ENCODE measurements around the gene QDPR.
A peak's percentile ranks its signal among the peaks of the same experiment; 100 is the strongest.

Gene QDPR

DNA sequence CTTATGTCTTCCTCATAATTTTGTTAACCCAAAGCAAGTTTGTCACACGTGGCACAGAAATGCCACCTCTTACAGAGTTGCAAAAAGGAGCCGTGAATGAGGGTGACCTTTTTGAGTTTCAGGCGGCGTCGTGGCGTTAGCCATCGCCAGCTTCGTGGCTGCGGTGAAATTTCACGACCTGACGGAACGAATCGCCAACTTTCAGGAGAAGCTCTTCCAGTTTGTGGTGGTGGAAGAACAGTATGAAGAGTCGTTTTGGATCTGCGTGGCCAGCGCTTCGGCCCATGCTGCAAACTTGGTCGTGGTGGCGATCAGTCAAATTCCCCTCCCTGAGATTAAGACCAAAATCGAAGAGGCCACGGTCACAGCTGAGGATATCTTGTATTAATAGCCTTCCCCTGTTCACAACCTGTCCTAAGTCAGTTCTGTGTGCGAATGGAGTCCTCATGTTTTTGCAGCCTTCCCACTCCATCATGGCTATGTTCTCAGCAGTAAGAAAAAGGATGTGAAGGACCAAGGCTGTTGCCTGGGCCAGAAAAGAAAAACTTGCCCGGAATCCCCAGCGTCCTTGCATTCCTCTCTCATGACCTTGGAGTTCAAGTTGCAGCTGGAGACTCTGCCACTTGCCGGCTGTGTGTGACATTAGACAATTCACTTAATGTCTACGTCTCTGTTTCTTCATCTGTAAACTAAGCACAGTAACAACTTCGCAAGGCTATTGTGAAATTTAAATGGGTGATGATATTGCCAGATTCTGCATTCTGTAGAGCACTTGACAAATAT is 15.0 kb upstream of the QDPR start:
- DNase-seq = no peak

GRCh38 chr4:17523662-17524061 is 11.8 kb upstream of the QDPR start:
- DNase-seq = no peak

GRCh38 chr4:17521595-17521994 is 9.7 kb upstream of the QDPR start:
- DNase-seq = no peak

DNA sequence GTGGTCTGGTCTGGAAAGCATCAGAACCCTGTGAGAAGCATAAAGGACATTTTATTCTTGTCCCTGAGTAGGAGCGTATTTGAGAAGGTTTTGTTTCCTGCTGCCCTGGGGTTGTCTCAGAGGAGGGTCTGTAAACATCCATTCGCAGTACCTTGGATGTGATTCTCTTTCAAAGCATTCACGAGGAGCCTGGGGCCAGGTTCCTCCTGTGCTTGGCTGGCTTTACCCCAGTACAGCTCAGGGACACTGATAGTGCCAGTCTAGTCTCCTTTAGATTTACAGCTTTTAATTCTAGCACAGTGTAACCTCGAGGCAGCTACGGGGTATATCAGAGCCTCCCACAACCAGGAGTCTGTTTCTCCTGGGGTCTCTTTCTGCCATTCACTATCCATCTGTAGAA is 5.8 kb upstream of the QDPR start:
- no peak for DNase-seq

GRCh38 chr4:17516980-17517379 is 5.1 kb upstream of the QDPR start:
- DNase-seq = no peak

DNA sequence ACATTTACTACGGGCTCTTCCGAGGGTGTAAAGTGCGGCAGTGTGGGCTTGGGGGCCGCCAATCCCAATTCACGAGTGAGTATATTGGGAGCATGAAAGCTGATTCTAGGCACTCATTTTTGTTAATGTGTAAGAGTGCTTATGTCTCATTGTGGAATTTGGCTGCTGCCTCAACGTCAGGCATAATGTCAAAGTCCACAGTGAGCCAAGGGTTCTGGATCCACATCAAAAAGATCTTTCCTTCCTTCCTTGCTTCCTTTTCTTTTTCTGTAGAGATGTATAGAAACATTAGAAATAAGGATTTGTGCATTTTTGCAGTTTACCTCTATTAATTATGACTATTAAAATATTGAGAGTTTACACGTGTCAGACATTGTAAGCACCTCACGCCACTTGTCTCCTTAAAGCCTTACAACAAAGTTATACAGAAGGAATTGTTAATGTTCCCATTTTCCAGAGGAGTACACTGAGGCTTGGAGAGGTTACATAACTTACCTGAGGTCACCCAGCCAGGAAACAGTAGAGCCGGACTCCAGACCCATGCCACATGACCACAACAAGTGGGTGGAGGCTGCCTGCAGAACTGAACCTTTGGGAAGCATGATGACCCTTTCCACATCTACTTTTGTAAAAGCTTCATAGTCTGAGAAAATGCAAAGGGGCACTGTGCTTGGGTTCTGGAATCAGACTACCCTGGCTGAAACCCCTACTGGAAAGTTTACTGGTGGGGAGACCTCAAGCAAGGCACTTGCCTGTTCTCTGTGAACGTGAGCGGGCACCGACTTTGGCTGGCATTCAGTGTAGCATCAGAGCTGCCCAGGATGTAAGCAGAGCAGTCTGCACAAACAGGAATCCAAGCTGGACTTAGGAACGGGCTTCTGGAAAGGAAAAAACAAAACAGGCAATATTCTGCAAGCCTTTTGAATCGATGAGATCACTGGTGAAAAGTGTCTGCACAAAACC is 3.8 kb upstream of the QDPR start:
- no peak for DNase-seq

GRCh38 chr4:17514865-17515264 is 3.0 kb upstream of the QDPR start, which contains the start of gene CLRN2:
TSS of gene CLRN2 (plus strand) at chr4:17515165. CDS start at chr4:17515267, 102 bp downstream.
- DNase-seq = no peak

DNA sequence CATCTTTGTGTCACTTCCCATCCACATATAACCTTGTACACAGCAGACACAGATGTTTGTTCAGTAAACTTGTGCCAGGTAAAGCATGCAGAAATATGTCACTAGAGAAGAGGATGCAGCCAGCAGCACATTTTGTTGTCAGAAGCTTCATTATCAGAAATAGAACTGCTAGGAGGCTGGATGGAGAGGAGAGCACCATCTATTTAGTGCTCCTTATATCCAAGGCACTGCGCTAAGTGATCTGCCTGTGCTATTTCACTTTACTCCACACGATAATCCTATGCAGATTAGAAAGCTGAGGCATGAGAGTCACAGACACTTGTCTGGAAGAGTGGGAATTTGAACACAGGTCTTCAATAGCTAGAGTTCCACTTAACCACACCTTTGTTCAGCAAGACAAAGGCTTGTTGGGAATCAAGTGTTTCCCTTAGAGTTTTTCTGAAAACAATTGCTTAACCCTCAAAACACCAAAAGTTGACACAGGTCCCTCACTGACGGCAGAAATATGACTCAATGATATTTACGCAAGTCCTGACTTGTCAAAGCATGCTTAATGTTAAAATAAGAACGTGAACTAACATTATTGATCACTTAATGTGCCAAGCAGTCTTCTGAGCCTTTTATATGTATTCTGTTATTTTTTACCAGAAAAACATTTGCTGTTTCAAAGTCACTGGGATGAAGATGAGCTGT is 1.2 kb upstream of the QDPR start:
- no peak for DNase-seq

- DNase-seq = peak; percentile 67
Observed at GRCh38 chr4:17511509-17511949, 361 bp downstream of the QDPR start.

DNA sequence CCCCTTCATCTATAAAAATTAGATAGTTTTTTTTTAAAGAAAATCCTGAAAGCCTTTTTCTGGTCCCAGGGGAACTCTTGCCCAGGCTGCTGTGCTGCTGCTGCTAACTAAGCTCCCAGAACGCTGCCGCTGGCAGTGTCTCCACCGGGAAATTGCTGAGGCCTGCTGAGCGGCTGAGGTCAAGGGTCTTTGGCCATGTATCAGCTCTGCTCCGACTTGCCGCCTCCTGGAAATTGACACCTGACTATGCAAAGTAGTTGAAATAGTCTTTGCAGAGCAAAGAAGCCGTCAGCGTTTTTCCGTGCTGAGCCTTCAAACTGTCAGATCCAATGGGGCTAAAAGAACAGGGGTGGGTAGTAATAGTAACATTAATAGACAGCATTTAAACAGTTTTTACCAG is 839 bp downstream of the QDPR start:
- no peak for DNase-seq

- DNase-seq = no peak
Observed at GRCh38 chr4:17510582-17510981, 1.3 kb downstream of the QDPR start.

- DNase-seq = no peak
Observed at GRCh38 chr4:17504081-17504480, 7.8 kb downstream of the QDPR start.

- DNase-seq = no peak
Observed at GRCh38 chr4:17502756-17503155, 9.1 kb downstream of the QDPR start.

GRCh38 chr4:17500574-17500973 is 11.3 kb downstream of the QDPR start:
- no peak for DNase-seq

- no peak for DNase-seq
Observed at GRCh38 chr4:17497890-17498523, 13.9 kb downstream of the QDPR start.

GRCh38 chr4:17494258-17495190 is 17.4 kb downstream of the QDPR start:
- DNase-seq = no peak

- no peak for DNase-seq
Observed at GRCh38 chr4:17493619-17494018, 18.3 kb downstream of the QDPR start.

DNA sequence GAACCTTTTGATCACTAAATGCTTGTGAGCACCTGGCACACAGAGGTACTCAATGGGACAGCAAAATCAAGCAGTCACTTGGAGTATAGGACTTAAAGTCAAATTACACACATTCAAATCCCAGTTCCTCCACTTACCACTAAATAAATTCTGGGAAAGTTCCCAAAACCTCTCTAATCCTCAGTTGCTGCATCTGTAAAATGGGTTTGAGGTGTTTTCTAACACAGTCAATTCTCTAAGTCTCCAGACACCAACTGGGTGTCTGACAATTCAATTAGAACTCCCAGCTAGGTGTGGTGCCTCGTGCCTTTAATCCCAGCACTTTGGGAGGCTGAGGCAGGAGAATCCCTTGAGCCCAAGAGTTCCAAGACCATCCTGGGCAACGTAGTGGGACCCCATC is 19.0 kb downstream of the QDPR start:
- no peak for DNase-seq

- no peak for DNase-seq
Observed at GRCh38 chr4:17492058-17492741, 19.7 kb downstream of the QDPR start.

DNA sequence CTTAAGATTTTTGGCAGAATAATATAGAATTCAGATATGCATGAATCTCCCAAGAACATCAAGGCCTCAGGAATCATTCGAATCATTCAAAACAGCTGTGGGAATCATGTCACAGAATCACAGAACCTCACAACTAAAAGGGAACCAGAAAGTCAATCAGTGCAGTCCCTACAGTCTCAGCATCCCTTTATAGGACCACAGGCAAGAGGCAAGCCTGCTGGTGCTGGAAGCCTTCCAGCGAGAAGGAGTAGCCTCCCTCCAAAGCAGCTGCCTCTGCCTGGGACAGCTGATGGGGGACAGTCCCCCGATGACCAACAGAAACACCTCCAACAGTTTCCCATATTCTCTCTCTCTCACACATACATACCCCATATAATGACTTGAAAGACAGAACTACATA is 20.7 kb downstream of the QDPR start:
- no peak for DNase-seq

- DNase-seq = no peak
Observed at GRCh38 chr4:17490575-17491059, 21.3 kb downstream of the QDPR start.

Data from activated naive CD4-positive, alpha-beta T cell treated with Interleukin-2 at 50 U/mL for 16 hours (primary cell).